Stimulated activated CD4-positive, alpha-beta T cell treated with anti-CD3 and anti-CD28 coated beads, Interleukin-4, amount 100 ng/mL, for 48 hours (primary cell): Measurements from ENCODE around the gene LAMA5.

Experiments used
- DNase-seq, 2 donors: peaks; one replicate each; pipeline ENCODE4 v3.0.0-alpha.2; 2020; ENCODE audit warnings: low read depth in 2 of 2

Gene LAMA5

DNA sequence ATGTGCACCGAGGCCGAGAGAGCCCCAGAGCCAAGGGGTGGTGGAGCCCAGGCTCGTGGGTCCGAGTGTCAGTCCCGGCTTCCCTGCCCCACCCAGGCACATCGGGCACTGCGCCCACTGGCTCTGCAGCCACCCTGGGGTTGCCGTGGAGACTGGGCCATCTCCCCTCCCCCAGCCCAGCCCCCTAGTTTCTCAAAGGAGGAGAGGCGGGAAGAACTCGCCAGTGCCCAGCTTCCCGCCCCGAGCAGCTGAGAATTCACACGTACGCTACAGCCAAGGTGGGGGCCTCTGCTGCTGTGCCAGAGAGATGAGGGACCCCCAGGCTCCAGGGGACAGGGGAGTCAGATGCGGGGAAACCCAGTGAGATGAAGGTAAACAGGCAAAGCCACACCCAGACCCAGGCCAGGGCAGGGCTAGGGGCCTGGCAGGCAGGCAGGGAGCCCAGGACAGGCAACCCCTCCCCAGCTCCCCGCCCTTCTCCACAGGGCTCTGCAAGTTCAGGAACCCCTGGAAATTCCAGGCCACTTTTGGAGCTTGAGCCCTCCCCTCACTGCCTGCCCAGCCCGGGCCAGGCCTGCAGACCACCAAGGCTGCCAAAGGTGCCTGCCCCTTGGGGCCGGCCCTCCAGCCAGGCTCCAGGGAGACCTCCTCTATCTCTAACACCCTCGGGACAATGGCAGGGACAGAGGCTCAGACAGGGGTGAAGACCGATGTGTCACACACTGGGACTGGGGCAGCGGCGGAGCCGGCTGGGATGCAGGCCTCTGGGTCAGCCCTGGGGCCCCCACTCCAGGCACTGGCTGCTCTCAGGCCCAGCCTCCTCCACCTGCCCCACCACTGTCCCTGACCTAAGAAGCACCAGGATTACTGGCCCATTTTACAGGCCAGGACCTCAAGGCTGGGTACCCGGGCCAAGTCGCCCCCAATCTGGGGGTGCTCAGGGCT lies 6.0 kb downstream of the LAMA5 start:
- DNase-seq = no peak

DNA sequence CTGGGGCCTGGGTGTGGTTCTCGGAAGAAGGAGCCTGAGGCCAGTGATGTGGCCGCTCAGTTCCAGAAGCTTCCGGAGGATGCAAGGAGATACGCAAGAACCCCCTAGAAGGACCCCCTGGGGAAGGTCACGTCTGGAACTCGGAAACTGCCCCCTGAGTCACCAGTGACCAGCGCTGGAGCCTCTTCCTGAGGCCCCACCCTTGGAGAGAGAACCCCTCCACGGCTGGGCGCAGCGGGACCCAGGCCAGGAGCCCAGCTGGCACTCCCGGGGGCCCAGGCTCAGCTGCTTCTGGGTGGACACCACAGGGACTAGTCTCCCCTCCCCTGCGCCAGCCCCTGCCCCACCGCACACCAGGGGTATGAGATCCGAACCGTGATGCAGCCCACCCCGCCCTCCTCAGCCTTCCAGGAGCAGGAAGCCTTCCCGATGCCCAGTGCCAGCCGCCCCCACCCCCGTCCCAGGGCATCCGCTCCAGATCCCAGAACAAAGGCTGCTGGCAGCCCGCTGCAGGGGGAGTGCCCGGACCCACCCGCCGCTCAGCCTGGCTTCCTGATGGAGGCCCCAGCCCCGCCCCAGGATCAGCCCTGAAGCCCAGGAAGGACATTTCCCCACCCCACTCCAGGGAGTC lies 7.5 kb downstream of the LAMA5 start:
- DNase-seq = no peak

GRCh38 chr20:62359043-62359490 lies 8.0 kb downstream of the LAMA5 start:
- no peak for DNase-seq

GRCh38 chr20:62358171-62359042 lies 8.7 kb downstream of the LAMA5 start:
- no peak for DNase-seq

DNA sequence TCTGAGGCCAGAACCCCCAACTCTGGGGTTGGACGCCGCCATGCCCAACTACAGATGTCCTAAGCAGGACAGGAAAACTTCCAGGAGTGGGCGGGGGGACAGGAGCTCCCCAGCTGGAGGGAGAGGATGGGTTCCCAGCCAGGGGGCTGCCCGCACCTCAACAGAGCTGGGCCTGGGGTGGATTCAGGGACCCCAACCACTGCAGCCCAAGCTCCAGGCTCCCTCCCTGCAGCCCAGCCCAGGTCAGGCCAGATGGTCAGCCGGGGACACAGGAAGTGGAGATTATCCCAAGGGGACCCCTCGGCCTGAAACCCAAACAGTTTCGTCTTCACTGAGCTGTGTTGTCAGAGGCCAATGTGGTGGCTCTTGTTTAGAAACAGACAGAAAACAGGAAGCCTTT lies 9.4 kb downstream of the LAMA5 start:
- DNase-seq = no peak

- no peak for DNase-seq
Measured at GRCh38 chr20:62357187-62357667, 9.9 kb downstream of the LAMA5 start.

GRCh38 chr20:62356589-62357186 lies 10.4 kb downstream of the LAMA5 start:
- no peak for DNase-seq

GRCh38 chr20:62355878-62356588 lies 11.1 kb downstream of the LAMA5 start:
- DNase-seq = no peak

DNA sequence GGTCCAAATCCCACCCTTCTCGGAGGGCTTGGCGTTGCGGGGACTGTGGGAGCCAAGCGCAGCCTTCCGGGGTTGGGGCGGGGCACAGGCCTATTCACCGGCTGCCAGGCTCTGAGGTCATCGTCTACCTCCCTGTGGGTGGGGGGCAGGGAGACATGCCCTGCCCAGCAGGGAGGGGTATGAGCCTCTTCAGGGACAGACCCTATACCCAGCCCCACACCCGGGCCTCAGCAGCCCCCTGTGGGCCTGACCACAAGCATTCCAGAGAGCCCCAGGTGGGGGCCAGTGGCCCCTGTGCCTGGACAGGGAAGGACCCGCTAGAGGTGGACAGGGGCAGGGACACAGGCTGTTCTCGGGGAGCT lies 11.6 kb downstream of the LAMA5 start:
- DNase-seq = no peak

DNA sequence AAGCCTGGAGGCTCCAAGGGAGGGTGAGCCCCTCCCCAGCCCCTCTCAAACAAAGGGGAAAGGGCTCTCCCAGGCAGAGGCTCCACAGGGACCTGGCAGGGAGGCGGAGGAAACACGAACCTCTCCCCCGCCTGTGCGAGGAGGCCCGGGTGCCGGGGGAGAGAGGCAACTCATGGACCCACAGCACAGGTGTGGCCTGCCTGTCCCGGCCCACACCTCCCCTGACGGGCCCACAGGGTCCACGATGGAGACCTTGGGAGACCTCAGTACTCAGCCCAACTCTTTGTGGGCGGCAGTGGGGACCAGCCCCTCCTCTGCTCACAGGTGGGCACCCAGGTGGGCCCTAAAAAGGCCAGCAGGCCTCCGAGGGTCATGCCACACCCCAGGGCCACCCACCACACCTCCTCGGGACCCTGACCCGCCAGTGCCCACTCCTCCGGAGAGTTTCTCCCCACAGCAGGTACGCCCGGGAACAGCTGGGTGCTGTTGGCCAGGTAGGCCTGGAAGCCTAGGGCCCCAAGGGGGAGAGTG lies 12.2 kb downstream of the LAMA5 start:
- no peak for DNase-seq

- DNase-seq = no peak
Measured at GRCh38 chr20:62354031-62354808, 12.9 kb downstream of the LAMA5 start.

- no peak for DNase-seq
Measured at GRCh38 chr20:62353289-62354030, 13.7 kb downstream of the LAMA5 start.

DNA sequence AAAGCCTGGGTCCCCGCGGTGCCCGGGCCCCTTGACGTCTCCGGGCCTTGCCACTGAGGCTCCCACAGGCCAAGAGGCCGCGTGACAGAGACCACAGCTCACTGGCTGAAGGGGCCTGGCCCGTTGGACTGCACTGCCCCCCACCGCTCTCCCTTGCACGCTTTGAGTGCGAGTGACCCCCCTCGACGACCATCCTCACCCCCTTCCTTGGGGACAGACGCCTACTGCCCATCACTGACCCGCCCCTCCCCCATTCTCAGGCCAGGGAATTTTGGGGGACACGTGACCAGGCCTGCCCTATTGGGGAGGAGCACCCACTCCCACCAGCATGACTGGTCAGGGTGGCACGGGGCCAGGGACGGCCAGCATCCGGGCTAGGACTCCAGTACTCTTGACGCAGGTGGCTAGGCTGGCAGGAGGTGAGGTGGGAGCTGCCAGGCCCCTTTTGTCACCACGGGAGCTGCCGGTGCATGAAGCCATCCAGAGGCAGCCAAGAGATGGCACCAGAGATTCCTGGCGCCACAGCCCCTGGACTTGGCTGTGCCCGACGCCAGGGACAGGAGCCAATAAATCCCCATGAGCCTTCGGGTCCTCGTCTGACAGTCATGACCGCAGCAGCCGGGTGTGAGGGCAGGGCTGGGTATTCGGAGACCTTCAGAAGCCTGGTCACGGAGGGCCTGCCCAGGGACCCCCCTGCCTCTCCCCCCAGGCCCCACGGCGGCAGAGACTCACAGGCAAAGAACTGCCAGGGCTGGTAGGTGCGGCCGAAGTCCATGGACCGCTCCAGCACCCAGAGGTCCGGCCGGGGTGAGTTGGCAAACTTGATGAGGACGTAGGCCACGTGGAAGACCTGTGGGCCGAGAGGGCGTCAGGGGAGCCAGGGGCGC lies 14.5 kb downstream of the LAMA5 start:
- DNase-seq = no peak

DNA sequence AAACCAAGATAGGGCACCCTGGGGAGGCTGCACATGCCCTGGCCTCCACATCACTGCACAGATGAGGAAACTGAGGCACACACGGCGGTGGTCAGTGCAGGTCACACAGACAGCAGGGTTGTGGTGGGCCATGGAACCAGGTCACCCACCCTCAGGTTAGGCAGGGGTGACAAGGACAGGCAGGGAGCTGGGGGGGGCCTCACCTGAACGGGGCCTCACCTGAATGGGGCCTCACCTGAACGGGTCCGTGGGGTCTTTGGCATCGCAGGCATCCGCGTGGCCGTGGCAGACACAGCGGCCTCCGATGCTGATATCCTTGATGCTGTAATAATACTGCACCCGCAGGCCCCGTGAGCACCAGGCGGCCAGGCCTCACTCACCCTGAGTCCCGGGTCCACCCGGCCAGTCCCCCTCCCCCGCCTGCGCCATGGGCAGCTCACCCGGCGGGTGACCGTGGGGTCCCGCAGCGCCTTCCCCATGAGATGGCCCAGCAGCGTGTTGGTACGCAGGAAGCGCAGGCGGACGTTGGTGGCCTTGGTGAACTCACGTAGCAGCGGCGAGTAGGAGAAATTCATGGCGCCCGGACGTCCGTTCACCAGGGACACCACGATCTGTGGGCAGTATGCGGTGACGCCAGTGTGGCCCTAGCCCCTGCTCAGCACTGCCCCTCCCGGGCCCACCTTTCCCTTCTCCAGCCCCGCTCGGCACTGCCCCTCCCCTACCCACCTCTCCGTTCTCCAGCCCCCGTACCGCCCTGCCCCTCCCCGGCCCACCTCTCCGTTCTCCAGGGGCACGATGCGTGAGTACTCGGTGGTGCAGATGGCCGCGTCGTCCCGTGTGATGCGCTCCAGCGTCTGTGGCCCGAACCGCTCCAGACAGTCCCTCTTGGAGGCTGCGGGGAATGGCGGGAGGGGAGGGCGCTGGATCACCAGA lies 15.4 kb downstream of the LAMA5 start:
- DNase-seq = no peak

- no peak for DNase-seq
Measured at GRCh38 chr20:62350629-62351422, 16.3 kb downstream of the LAMA5 start.

DNA sequence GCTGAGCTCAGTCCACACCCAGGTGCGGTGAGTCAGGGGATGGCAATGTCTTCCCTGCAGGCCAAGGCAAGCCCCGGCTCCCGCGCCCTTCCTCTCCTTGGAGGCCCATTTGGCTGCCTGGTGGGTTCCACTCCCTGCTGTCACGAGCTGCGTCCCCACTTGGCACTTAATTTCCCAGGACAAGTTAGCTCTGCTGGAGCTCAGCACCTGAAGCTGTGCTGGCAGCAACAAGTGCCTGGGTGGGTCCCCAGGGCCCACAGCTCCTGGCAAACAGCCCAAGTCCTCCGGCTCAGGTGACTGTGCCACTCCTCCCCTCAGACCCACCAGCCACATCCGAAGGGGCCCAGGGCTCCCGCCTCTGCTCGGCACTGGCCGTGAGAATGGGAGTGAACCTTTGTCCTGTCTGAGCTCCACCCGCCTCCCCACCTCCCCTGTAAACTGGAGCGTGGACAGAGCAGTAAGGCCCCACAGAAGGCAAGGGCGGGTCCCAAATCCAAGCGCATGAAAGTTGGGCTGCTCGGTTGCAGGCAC lies 16.9 kb downstream of the LAMA5 start:
- DNase-seq = no peak
